ENCODE results near the gene RBP3. TPM values are rescaled to one million over a fixed set of nuclear protein-coding genes. Genes with fewer than 3 reads are reported as not detected.

The RBP3 gene
- total RNA-seq, 1 donor from 2014 or later = not detected

DNA sequence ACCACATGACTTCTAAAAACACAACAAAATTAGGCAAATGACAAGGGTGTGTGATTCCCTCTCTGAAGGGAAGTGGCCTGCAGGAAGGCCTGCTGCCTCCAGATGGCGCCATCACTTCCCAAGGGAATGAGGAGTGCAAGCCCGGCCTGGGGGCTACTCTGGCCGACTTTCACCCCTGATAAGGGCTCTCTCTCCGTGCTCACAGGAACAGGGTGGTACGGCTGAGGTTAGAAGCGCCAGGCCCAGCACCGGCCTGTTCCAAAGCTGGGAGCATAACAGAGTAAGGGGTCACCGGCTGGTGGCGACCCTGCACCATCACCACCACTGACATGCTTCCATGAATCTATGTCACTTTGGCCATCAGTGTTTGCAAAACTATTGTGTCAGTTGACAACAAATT is 13.1 kb downstream of the RBP3 start:
- Mint-ChIP-seq H3K27me3 (ENCODE audit: insufficient read depth, low read depth) (no peaks in the 10 kb centered on the region), H3K4me1 (no peaks in the 10 kb centered on the region), H3K4me3 (no peak overlapping the region), H3K9me3 (no peaks in the 10 kb centered on the region), H3K36me3 (no peaks in the 10 kb centered on the region), H3K27ac (no peak overlapping the region)
- Histone ChIP-seq H4K20me1 (ENCODE audit: low read depth) (no peaks in the 10 kb centered on the region), H3K27me3 (no peaks in the 10 kb centered on the region), H3F3A (ENCODE audit: low read depth) (no peaks in the 10 kb centered on the region), H3K9me3 (ENCODE audit: low read depth) (no peaks in the 10 kb centered on the region), H3K79me2 (ENCODE audit: low read depth) (no peaks in the 10 kb centered on the region), H3K27ac (no peak overlapping the region), H3K4me3 (no peak overlapping the region), H3K36me3 (no peaks in the 10 kb centered on the region), H3K4me2 (no peak overlapping the region), H3K9ac (no peak overlapping the region), H2AFZ (replicated peaks) (peak overlapping the region; percentile 82), H3K4me1 (no peaks in the 10 kb centered on the region)
- peak; percentile 81 for DNase-seq (ENCODE audit: low spot score)
- TF ChIP-seq, protein P1, sequence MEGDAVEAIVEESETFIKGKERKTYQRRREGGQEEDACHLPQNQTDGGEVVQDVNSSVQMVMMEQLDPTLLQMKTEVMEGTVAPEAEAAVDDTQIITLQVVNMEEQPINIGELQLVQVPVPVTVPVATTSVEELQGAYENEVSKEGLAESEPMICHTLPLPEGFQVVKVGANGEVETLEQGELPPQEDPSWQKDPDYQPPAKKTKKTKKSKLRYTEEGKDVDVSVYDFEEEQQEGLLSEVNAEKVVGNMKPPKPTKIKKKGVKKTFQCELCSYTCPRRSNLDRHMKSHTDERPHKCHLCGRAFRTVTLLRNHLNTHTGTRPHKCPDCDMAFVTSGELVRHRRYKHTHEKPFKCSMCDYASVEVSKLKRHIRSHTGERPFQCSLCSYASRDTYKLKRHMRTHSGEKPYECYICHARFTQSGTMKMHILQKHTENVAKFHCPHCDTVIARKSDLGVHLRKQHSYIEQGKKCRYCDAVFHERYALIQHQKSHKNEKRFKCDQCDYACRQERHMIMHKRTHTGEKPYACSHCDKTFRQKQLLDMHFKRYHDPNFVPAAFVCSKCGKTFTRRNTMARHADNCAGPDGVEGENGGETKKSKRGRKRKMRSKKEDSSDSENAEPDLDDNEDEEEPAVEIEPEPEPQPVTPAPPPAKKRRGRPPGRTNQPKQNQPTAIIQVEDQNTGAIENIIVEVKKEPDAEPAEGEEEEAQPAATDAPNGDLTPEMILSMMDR (IDR thresholded peaks at IDR 0.05) = peak; percentile 93
- no peak for TF ChIP-seq EZH2 (IDR thresholded peaks at IDR 0.05)

DNA sequence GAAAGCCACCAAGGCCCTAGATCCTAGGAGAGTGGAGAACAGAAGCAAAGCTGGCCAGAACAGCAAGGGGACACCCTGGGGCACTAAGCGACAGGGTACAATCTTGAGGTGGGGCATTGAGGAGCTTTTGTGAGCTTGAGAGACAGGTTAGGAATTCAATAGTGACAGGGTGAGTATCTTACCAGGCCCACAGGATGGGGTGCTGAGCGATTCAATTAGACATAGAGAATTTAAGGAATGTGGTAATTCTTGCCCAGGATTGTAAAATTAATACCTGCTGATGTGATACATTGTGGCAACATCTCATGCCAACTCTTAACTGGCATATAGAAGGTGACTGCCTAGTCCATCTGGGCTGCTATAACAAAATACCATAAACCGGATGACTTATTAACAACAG is 14.0 kb downstream of the RBP3 start:
- H3K4me1 Mint-ChIP-seq = no peaks in the 10 kb centered on the region
- no peak for DNase-seq (ENCODE audit: low spot score)
- H3K4me2 ChIP-seq = no peak overlapping the region
- peaks cover 2% of the 10 kb centered on the region for H3K9me3 Mint-ChIP-seq
- no peak overlapping the region for H3K4me3 ChIP-seq
- no peaks in the 10 kb centered on the region for H3K36me3 ChIP-seq
- no peak overlapping the region for H3K4me3 Mint-ChIP-seq
- H3K4me1 ChIP-seq = no peaks in the 10 kb centered on the region
- no peaks in the 10 kb centered on the region for H3K36me3 Mint-ChIP-seq
- H3F3A ChIP-seq (ENCODE audit: low read depth) = no peaks in the 10 kb centered on the region
- H3K27ac ChIP-seq = no peak overlapping the region
- no peaks in the 10 kb centered on the region for H3K27me3 ChIP-seq
- H3K9ac ChIP-seq = no peak overlapping the region
- no peaks in the 10 kb centered on the region for H3K27me3 Mint-ChIP-seq (ENCODE audit: insufficient read depth, low read depth)
- no peaks in the 10 kb centered on the region for H3K9me3 ChIP-seq (ENCODE audit: low read depth)
- no peaks in the 10 kb centered on the region for H3K79me2 ChIP-seq (ENCODE audit: low read depth)
- TF ChIP-seq, protein P1 (IDR thresholded peaks at IDR 0.05) = no peak
- TF ChIP-seq EZH2phosphoT487 (IDR thresholded peaks at IDR 0.05) = no peak
- no peak for TF ChIP-seq EZH2 (IDR thresholded peaks at IDR 0.05)
- H4K20me1 ChIP-seq (ENCODE audit: low read depth) = no peaks in the 10 kb centered on the region
- no peak overlapping the region for H2AFZ ChIP-seq (replicated peaks)
- H3K27ac Mint-ChIP-seq = no peak overlapping the region

DNA sequence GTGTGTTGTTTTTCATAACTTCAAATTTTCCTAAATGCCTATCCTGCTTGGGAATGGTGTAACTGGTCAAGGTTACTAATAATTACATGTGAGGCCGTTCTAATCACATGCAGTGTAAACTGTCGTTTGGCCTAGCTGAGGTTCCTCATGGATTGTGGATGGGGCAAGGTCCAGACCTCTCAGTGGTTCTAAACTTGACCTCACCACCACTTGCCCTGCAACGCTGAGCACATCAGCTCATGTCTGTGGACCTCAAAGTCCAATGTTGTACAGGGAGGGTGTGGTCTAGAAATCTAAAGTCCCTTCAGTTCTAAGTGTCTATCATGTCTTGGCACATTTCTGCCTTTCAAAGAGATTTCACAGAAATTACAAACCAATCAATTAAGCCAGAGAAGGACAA is 15.6 kb downstream of the RBP3 start:
- H3K9me3 Mint-ChIP-seq = peaks cover 2% of the 10 kb centered on the region
- Histone ChIP-seq H3K79me2 (ENCODE audit: low read depth) (no peaks in the 10 kb centered on the region), H3K4me2 (no peak overlapping the region), H3K27ac (no peak overlapping the region), H3K9me3 (ENCODE audit: low read depth) (no peaks in the 10 kb centered on the region), H3F3A (ENCODE audit: low read depth) (no peaks in the 10 kb centered on the region), H4K20me1 (ENCODE audit: low read depth) (no peaks in the 10 kb centered on the region), H3K4me1 (no peaks in the 10 kb centered on the region), H3K27me3 (no peaks in the 10 kb centered on the region), H2AFZ (replicated peaks) (no peak overlapping the region), H3K36me3 (no peaks in the 10 kb centered on the region), H3K9ac (no peak overlapping the region), H3K4me3 (no peak overlapping the region)
- TF ChIP-seq, protein P1 (IDR thresholded peaks at IDR 0.05) = no peak
- no peak for TF ChIP-seq EZH2 (IDR thresholded peaks at IDR 0.05)
- TF ChIP-seq EZH2phosphoT487 (IDR thresholded peaks at IDR 0.05) = no peak
- H3K36me3 Mint-ChIP-seq = no peaks in the 10 kb centered on the region
- DNase-seq (ENCODE audit: low spot score) = no peak
- H3K4me3 Mint-ChIP-seq = no peak overlapping the region
- H3K27me3 Mint-ChIP-seq (ENCODE audit: insufficient read depth, low read depth) = no peaks in the 10 kb centered on the region
- H3K4me1 Mint-ChIP-seq = no peaks in the 10 kb centered on the region
- H3K27ac Mint-ChIP-seq = no peak overlapping the region

DNA sequence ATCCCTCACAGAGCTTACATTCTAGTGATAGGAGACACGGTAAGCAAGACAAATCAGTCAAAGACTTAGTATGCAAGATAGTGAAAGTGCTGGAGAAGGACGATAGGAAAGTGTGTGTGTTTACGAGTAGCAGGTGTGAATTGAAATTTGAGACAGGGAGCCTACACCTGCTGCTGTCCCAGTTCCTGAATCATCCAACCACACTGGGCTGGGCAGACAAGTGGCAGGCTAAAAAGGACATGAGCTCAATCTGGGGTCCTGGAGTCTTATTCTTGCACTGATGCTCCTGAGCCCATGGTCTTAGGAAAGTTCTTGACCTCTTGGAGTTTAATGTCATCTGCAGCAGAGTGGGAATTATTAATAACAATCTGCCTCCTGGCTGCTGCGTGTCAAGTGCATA is 16.2 kb downstream of the RBP3 start:
- no peak overlapping the region for H3K4me3 ChIP-seq
- no peaks in the 10 kb centered on the region for H4K20me1 ChIP-seq (ENCODE audit: low read depth)
- Mint-ChIP-seq H3K4me1 (no peaks in the 10 kb centered on the region), H3K4me3 (no peak overlapping the region), H3K27ac (no peak overlapping the region), H3K36me3 (no peaks in the 10 kb centered on the region), H3K9me3 (peaks cover 2% of the 10 kb centered on the region), H3K27me3 (ENCODE audit: insufficient read depth, low read depth) (no peaks in the 10 kb centered on the region)
- no peak overlapping the region for H3K9ac ChIP-seq
- no peak overlapping the region for H3K4me2 ChIP-seq
- TF ChIP-seq EZH2phosphoT487 (IDR thresholded peaks at IDR 0.05) (no peak), EZH2 (IDR thresholded peaks at IDR 0.05) (no peak)
- TF ChIP-seq, protein P1 (IDR thresholded peaks at IDR 0.05) = no peak
- H3K27ac ChIP-seq = no peak overlapping the region
- H3K79me2 ChIP-seq (ENCODE audit: low read depth) = no peaks in the 10 kb centered on the region
- no peaks in the 10 kb centered on the region for H3K4me1 ChIP-seq
- H2AFZ ChIP-seq (replicated peaks) = no peak overlapping the region
- no peak for DNase-seq (ENCODE audit: low spot score)
- no peaks in the 10 kb centered on the region for H3K36me3 ChIP-seq
- no peaks in the 10 kb centered on the region for H3K27me3 ChIP-seq
- no peaks in the 10 kb centered on the region for H3K9me3 ChIP-seq (ENCODE audit: low read depth)
- H3F3A ChIP-seq (ENCODE audit: low read depth) = no peaks in the 10 kb centered on the region
